Measurements from ENCODE around the gene ESYT3.

- no peak for TF ChIP-seq CTCF (IDR thresholded peaks at IDR 0.05)
- TF ChIP-seq POLR2A (IDR thresholded peaks at IDR 0.05) = no peak
Observed at GRCh38 chr3:138434875-138435772, 708 bp downstream of the ESYT3 start.
